HPDE6-E6E7 (cell line): ENCODE data around the gene PPP1R8.

Experiments
- DNase-seq: peaks from one replicate; pipeline ENCODE4 v3.0.0; 2011; ENCODE audit warnings: missing footprints; ENCODE audit errors: extremely low spot score

Gene PPP1R8

DNA sequence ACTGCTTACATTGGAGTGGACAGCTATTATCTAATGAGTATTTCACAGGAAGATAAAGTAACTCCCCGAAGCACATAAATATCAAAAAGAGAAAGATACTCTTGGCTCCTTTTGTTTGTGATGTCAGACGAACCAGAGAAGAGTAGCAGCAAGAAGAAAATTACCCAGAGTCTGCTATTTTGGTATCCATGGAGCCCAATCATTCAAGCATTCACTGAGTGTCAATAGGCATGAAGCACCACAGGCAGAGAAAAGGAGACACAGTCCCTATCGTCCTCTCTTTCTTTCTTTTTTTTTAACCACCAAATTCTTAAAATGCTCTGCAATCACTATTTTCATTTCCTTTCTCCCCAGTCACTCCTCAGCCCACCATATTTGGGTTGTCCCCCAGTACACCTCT, 63.9 kb downstream of the PPP1R8 start:
- DNase-seq: no peak
